ENCODE data around the gene TGM5.
"Not testable (repeated sequence)": the region's sequence is repeated elsewhere in the genome, so short reads cannot be mapped to it uniquely, and the experiment has no call there.

Gene TGM5

DNA sequence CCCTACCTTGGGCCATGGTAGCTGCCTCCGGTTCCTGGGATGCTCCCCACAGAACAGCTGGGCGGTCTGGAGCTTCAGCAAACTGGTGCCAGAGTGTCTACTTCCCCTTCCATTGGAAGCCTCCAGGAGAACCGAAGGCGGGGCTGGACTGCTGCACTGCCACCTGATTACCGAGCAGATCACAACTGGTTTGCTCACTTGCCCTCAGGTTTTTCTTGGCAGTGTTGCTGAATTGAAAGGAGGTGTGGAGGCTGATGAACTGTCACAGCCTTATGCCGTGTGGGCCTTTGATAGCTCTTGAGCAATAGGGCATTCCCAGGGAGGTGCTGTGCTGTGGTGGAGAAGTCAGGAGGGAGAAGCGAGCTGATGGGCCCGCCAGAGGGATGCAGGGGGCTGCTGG is at the start of gene TGM5:
TSS of gene TGM5 (minus strand) at position 95 of the 400 bp plus-strand sequence. CDS start at position 16, 79 bp downstream.
- DNase-seq (ENCODE audit: low spot score), result no peak

GRCh38 chr15:43314171-43314570 is 47.4 kb upstream of the TGM5 start:
- no peak for DNase-seq (ENCODE audit: low spot score)

GRCh38 chr15:43312378-43312777 is 45.6 kb upstream of the TGM5 start:
- DNase-seq (ENCODE audit: low spot score), result no peak

GRCh38 chr15:43302205-43302817 is 35.6 kb upstream of the TGM5 start, which contains the start of gene TGM7:
TSS of gene TGM7 (minus strand) at chr15:43302255.
- DNase-seq (ENCODE audit: low spot score), result no peak

DNA sequence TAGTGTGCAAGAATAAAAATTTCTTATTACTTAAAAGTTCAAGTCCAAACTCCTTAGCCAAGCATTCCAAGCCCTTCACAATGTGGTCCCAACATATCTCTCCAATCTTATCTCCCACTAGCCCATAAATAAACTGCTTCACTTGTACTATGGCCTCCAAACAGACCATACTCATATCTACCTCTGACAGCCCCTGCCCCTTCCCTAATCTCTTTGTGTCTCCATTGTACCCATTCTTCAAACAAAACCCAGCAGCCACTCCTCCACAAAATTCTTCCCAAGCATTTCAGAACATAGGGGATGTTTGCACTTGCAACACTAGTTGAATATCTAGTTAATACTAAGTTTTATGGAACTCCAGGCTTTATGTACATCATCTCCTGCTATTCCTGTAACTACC is 33.2 kb upstream of the TGM5 start:
- DNase-seq (ENCODE audit: low spot score), result no peak

GRCh38 chr15:43299411-43299810 is 32.7 kb upstream of the TGM5 start:
- no peak for DNase-seq (ENCODE audit: low spot score)

DNA sequence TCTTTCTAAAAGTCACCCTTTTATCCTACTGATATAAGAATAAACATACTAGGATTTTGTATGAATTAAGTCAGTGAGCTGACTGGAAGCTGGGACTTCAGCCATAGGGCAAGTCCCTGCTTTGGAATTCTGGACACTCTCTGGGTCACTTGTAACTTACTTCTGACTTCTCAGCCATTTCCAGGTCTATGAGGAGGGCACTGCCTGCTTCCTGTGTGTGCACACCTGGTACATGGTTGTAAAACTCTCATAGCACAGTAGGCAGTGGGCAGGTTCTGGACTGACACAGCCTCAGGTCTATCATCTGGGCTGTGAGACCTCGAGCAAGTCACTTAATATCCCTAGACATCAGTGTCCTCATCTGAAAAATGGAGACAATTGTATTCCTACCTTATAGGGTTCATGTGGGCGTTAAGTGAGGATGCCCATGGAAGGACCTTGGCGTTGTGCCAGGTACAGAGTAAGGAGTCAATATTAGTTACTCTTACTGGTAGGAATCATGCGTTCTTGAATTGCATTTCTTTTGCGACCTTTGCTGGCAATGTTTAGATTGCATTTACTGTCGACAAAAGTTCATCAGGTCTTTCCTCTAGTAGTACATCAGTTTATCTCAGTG is 27.5 kb upstream of the TGM5 start:
- no peak for DNase-seq (ENCODE audit: low spot score)

DNA sequence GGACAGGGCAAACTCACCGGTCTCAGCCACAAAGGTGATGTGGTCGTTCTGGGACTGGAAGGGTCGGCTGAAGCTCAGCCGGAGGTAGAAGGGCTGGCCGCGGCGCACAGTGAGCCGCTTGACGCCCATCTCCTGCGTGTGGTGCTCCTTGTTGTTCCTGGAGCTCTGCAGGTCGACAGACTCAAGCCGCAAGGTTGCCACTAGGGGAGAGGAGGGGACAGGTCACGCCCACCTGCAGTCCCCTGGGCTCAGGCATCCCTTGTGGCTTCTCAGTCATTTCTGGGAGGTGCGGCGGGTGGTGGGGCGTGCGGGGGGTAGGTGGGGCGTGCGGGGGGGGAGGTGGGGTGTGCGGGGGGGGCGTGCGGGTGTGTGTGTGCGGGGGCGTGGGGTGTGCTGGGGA is 26.7 kb upstream of the TGM5 start:
- no peak for DNase-seq (ENCODE audit: low spot score)

GRCh38 chr15:43292375-43293078 is 25.8 kb upstream of the TGM5 start:
- DNase-seq (ENCODE audit: low spot score), result no peak

DNA sequence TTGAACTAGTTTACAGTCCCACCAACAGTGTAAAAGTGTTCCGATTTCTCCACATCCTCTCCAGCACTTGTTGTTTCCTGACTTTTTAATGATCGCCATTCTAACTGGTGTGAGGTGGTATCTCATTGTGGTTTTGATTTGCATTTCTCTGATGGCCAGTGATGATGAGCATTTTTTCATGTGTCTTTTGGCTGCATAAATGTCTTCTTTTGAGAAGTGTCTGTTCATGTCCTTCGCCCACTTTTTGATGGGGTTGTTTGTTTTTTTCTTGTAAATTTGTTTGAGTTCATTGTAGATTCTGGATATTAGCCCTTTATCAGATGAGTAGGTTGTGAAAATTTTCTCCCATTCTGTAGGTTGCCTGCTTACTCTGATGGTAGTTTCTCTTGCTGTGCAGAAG is 22.9 kb upstream of the TGM5 start:
- not testable (repeated sequence) for DNase-seq (ENCODE audit: low spot score)

- DNase-seq (ENCODE audit: low spot score), result no peak
Measured at GRCh38 chr15:43287254-43287653, 20.5 kb upstream of the TGM5 start.

GRCh38 chr15:43286074-43286473 is 19.3 kb upstream of the TGM5 start:
- no peak for DNase-seq (ENCODE audit: low spot score)

DNA sequence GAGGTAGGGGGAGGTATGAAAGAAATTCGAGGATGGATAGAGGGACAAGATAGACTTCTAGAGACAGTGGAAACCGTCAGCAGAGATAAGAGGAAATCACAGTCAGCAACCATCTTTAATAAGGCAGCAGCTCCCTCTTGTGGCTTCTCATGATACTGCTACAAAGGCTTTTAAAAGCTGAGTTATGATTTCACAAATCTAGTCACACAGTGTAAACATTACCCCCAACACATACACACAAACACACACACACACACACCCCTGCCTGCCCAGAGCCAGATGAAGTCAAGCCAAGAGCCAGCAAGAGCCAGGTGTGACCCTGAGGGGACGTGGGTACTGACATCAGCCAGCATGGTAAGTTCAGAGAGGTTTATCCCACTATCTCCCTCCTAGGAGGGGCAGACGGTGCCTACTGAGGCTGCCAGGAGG is 18.9 kb upstream of the TGM5 start:
- DNase-seq (ENCODE audit: low spot score), result peak; percentile 47

DNA sequence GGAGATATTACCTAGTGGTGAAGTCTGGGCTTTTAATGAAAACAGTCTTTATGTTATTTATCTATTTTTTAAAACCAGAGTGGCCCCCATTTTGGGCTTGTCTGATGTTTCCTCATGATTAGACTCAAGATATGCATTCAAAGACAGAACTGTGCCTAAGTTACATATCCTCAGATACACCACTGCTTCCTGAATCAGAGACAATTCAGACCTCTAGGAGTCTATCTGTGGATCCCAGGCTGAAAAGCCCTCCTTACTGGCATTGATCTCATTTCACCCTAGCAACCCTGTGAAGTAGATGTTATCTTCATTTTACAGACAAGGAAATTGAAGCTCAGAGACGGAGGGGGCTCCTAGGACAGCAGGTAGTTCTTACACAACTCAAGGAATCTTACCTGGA is 16.8 kb upstream of the TGM5 start:
- DNase-seq (ENCODE audit: low spot score), result no peak

DNA sequence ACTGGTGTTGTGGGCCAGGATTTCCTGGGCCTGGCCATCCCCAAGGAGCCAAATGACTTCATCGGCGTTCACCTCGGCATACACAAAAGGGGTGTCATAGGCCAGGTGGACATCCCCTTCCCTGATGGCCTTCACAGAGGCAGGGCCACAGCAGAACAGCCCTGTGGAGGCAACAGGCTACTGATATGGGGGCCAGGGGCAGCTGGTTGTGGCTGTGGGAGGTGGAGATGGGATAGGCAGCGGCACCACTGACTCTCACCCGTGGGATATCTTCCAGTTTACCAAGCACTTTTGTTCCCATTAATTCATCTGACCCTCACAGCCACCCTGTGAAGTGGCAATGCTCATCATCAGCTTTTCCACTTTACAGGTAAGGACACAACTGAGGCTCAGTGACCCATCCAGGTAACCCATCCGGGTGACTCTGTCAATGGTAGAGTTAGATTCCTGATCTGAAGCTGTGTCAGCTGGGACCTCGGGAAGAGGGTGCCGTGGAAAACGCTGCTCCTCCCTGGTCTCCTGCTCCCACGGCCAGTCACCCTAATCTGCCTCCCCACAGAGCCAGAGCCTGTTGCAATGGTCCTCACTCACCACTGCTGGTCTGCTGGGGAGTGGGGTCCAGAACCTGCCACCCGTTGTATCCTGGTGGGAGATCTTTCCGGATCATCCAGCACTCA is 15.3 kb upstream of the TGM5 start:
- no peak for DNase-seq (ENCODE audit: low spot score)

DNA sequence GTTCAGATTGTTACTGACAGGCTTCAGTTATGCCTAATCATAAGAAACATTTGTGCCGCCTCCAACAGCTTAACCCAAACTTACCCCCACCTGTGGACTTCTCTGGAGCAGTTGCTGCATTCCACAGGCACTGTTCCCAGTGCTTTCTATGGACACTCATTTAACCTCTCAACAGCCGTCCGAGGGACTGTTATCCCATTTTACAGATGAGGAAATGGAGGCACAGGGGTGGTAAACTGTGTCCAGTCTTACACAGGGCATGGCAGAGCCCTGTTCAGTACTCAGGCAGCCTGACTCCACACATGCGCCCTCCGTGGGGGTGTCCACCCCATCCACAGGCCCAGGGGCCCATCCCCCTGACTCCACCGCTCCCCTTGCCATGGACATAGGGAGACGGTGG is 14.3 kb upstream of the TGM5 start:
- no peak for DNase-seq (ENCODE audit: low spot score)

DNA sequence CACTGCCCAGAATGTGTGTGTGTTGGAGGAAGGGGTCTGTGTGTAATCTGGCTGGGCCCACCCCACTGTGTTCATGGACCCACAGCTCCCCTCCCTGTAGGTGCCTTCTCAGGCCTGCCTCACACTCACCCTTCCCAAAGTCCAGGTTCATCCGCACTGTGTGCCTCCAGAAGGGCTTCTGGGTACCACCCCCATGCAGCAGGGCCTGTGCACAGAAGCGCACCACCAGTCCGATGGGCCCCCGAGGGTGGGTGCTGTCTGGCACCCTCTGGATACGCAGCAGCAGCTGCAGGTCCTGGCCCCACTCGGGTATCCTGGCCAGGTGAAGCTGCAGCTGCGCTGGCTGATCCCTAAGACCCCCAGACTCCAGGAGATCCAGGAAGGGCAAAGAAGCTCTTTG is 12.8 kb upstream of the TGM5 start:
- DNase-seq (ENCODE audit: low spot score), result no peak

DNA sequence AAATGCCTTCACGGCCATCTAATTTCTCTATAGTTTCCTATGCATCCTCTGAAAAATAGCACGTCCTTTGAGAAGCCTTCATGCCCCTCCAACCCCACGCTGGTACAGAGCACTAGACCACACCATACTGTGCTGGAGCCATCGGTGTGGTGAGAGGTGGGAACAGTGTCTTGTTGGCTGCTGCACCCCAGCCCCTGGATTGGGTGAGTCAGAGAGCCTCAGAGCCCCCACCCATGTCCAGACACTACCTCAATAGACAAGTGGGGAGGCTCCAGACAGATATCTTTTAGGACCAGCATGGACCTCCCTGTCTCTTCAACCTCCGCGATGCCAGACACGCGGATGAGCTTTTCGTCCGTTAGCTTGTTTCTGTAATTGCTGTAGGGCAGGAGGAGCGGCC is 12.1 kb upstream of the TGM5 start:
- DNase-seq (ENCODE audit: low spot score), result no peak

DNA sequence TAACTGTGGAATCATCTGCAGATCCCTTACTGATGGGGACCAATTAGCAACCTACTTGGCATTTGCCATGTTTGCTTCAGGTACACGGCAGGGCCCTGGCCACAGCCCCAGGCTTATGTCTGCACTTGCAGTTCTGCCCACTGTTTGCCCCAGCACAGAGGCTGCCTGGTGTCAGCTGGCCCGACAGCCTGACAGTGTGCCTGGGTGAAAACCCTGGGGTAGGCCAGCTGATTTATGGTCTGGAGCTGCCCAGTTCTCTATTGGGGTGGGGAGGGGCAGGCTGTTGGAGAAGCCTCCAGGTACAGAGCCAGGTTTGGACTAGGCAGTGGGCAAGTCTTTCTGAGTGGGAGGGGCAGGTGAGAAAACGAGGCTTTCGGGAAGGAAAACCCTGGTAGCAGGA is 11.2 kb upstream of the TGM5 start:
- DNase-seq (ENCODE audit: low spot score), result no peak

- no peak for DNase-seq (ENCODE audit: low spot score)
Measured at GRCh38 chr15:43277231-43277823, 10.6 kb upstream of the TGM5 start.

GRCh38 chr15:43276563-43277200 is 10.0 kb upstream of the TGM5 start:
- DNase-seq (ENCODE audit: low spot score), result no peak

Measured in CD4-positive, alpha-beta T cell treated with Interleukin-6 at 100 ng/mL for 8 hours (primary cell).